GM12878 (cell line): ENCODE results near the gene CCDC54. TPM values are rescaled to one million over a fixed set of nuclear protein-coding genes. Genes with fewer than 3 reads are reported as not detected.

ENCODE experiments used
- ATAC-seq: fragments of 200-7000 bp; cut with Tn5 transposase; 3 replicates; pipeline ENCODE4 v1.9.1; 2020; ENCODE audit warnings: mild to moderate bottlenecking, moderate library complexity
- BruUV-seq: library from RNA; stranded (reverse); fragments of 400-500 nt; replicated peaks from 2 replicates; lab custom pipeline; 2021; lab: Mats Ljungman, UMichigan
- CTCF ChIA-PET: fragments of 300-600 bp; sonication (Branson Sonifier 250); formaldehyde crosslinking; extraction: SDS; loops from one replicate; lab custom pipeline; 2021; ENCODE audit warnings: inconsistent platforms; lab: Yijun Ruan, JAX
- POLR2A ChIA-PET: fragments of 350-600 bp; formaldehyde crosslinking; extraction: SDS; loops from one replicate; lab custom pipeline; 2021; ENCODE audit warnings: inconsistent platforms; lab: Charles Lee
- RAD21 ChIA-PET: fragments of 300-600 bp; sonication (Branson Sonifier 250); formaldehyde crosslinking; loops from one replicate; lab custom pipeline; 2023; ENCODE audit warnings: antibody characterized with exemption; ENCODE audit not compliant: unreplicated experiment; lab: Charles Lee
- SMC1A ChIA-PET: fragments of 300-600 bp; sonication (Branson Sonifier 250); formaldehyde crosslinking; loops from one replicate; lab custom pipeline; 2023; ENCODE audit not compliant: unreplicated experiment, uncharacterized antibody; lab: Charles Lee
- DNase-seq: peaks from one replicate; pipeline ENCODE4 v3.0.0-alpha.2; 2011; ENCODE audit warnings: low read depth, low spot score
- FAIRE-seq: peaks from 3 replicates; lab custom pipeline; 2011; peaks lifted over from hg19 to GRCh38; lab: Jason Lieb, UNC
- H2AFZ ChIP-seq: 2 replicates; pipeline ENCODE4 v1.6.0; 2011; ENCODE audit warnings: low read depth, low read length, control low read depth; ENCODE audit not compliant: control insufficient read depth
- H3K27ac ChIP-seq: 2 replicates; pipeline ENCODE4 v1.5.1; 2011; ENCODE audit warnings: control low read depth; ENCODE audit not compliant: control insufficient read depth, insufficient read depth
- H3K27me3 ChIP-seq, 2 experiments: replicated peaks in 1 of 2; 2 replicates each; pipeline versions ENCODE4 v1.6.0 to v1.6.1; 2011; ENCODE audit warnings: low read length in 1 of 2; ENCODE audit not compliant: control insufficient read depth in 2 of 2, insufficient read depth in 2 of 2
- H3K36me3 ChIP-seq, 2 experiments: 2 replicates each; pipeline ENCODE4 v1.5.1; 2011; ENCODE audit warnings: low read length in 1 of 2; ENCODE audit not compliant: control insufficient read depth in 2 of 2, insufficient read depth in 2 of 2
- H3K4me1 ChIP-seq: 2 replicates; pipeline ENCODE4 v1.6.1; 2011; ENCODE audit warnings: mild to moderate bottlenecking, low read length, moderate library complexity, mixed read lengths; ENCODE audit not compliant: control insufficient read depth, insufficient read depth
- H3K4me2 ChIP-seq: 2 replicates; pipeline ENCODE4 v1.6.0; 2011; ENCODE audit warnings: control low read depth; ENCODE audit not compliant: control insufficient read depth, insufficient read depth
- H3K4me3 ChIP-seq: fragments of 200-600 bp; sonication (generic); 2 replicates; pipeline ENCODE4 v1.5.1; 2016
- H3K79me2 ChIP-seq: 2 replicates; pipeline ENCODE4 v1.6.0; 2011; ENCODE audit warnings: low read length; ENCODE audit not compliant: control insufficient read depth, insufficient read depth
- H3K9ac ChIP-seq: 2 replicates; pipeline ENCODE4 v1.8.0; 2011; ENCODE audit warnings: low read length, control low read depth, mixed read lengths; ENCODE audit not compliant: control insufficient read depth, insufficient read depth
- H3K9me3 ChIP-seq: replicated peaks from 3 replicates; pipeline ENCODE4 v1.5.1; 2011; ENCODE audit warnings: mild to moderate bottlenecking, low read length; ENCODE audit not compliant: control insufficient read depth, insufficient read depth
- H4K20me1 ChIP-seq: 2 replicates; pipeline ENCODE4 v1.6.0; 2011; ENCODE audit not compliant: control insufficient read depth, insufficient read depth
- BCL11A ChIP-seq: IDR thresholded peaks from 2 replicates; pipeline ENCODE4 v1.6.1; 2011; ENCODE audit warnings: low read depth, low read length
- ELK1 ChIP-seq: IDR thresholded peaks from 2 replicates; pipeline ENCODE4 v1.6.1; 2012; ENCODE audit warnings: low read depth, low read length, improper control_type of control experiment
- JUNB ChIP-seq: IDR thresholded peaks from 2 replicates; pipeline ENCODE4 v1.6.1; 2016; ENCODE audit warnings: antibody characterized with exemption, mild to moderate bottlenecking
- NBN ChIP-seq: fragments of 450-650 bp; IDR thresholded peaks from 2 replicates; pipeline ENCODE4 v1.6.1; 2016
- RAD51 ChIP-seq: fragments of 450-650 bp; IDR thresholded peaks from 2 replicates; pipeline ENCODE4 v1.6.1; 2016; ENCODE audit warnings: moderate library complexity, mild to moderate bottlenecking, inconsistent platforms
- RBBP5 ChIP-seq: fragments of 200-600 bp; sonication (generic); conservative IDR thresholded peaks from 2 replicates; pipeline ENCODE4 v1.6.1; 2016
- SIN3A ChIP-seq: IDR thresholded peaks from 2 replicates; pipeline ENCODE4 v1.6.1; 2012; ENCODE audit warnings: low read depth, low read length, improper control_type of control experiment
- SMAD5 ChIP-seq: IDR thresholded peaks from 2 replicates; pipeline ENCODE4 v1.6.1; 2016; ENCODE audit warnings: antibody characterized with exemption, low read depth
- SMC3 ChIP-seq: IDR thresholded peaks from 2 replicates; pipeline ENCODE4 v1.6.1; 2011; ENCODE audit warnings: low read length, improper control_type of control experiment, borderline replicate concordance
- SREBF1 ChIP-seq: IDR thresholded peaks from 2 replicates; pipeline ENCODE4 v1.6.1; 2012; ENCODE audit warnings: mild to moderate bottlenecking, low read length
- SREBF2 ChIP-seq: IDR thresholded peaks from 2 replicates; pipeline ENCODE4 v1.6.1; 2012; ENCODE audit warnings: mild to moderate bottlenecking, low read length
- STAT1 ChIP-seq: fragments of 450-650 bp; conservative IDR thresholded peaks from 2 replicates; pipeline ENCODE4 v1.6.1; 2014; ENCODE audit warnings: antibody characterized with exemption, mild to moderate bottlenecking
- TARDBP ChIP-seq: IDR thresholded peaks from 2 replicates; pipeline ENCODE4 v1.6.1; 2016; ENCODE audit warnings: borderline replicate concordance
- TCF3 ChIP-seq: IDR thresholded peaks from 2 replicates; pipeline ENCODE4 v1.6.1; 2012; ENCODE audit warnings: low read depth, mild to moderate bottlenecking, low read length, borderline replicate concordance; ENCODE audit not compliant: insufficient read depth
- WRNIP1 ChIP-seq: IDR thresholded peaks from 2 replicates; pipeline ENCODE4 v1.6.1; 2011; ENCODE audit warnings: low read depth, low read length, improper control_type of control experiment, borderline replicate concordance
- WGBS: methylation state at CpG from one replicate; pipeline ENCODE4 v1.1.6; 2016; ENCODE audit warnings: low lambda C conversion rate; ENCODE audit not compliant: insufficient replicate concordance, insufficient coverage; ENCODE audit errors: missing lambda C conversion rate; 5-methylcytosine and 5-hydroxymethylcytosine counted together
- in situ Hi-C: fragments of 300-500 bp; cut with MboI; formaldehyde crosslinking; loops from 9 replicates; pipeline ENCODE4 v1.14.3; 2018; ENCODE audit warnings: mixed read lengths
- intact Hi-C: fragments of 100-400 bp; cut with micrococcal nuclease; formaldehyde crosslinking; loops from one replicate; pipeline ENCODE4 v1.14.2; 2022; ENCODE audit not compliant: unreplicated experiment
- polyA plus RNA-seq, 11 experiments: library from polyadenylated mRNA; depleted of rRNA in 4 of 11; unstranded in 6 of 11; stranded (reverse) in 5 of 11; fragments of >200 nt; fragmentation: Nextera tagmentation in 4 of 11; fragmentation: Illumina TruSeq in 1 of 11; extraction: Ambion mirVana in 4 of 11; extraction: Trizol in 1 of 11; gene quantifications; 1 replicate in 1 of 11; 2 replicates in 10 of 11; pipeline versions ENCODE4 v1.2.1 to v1.2.3, GENCODE V29; 2011 to 2016; ENCODE audit warnings: inconsistent platforms in 2 of 11, missing spikeins in 2 of 11, low read depth in 1 of 11
- total RNA-seq, 4 experiments: library from RNA; depleted of rRNA in 3 of 4; stranded (reverse); fragments of >200 nt in 3 of 4; fragmentation: Illumina TruSeq in 1 of 4; extraction: Trizol in 1 of 4; gene quantifications; 2 replicates each; pipeline versions ENCODE4 v1.2.1 to v1.2.3, GENCODE V29; 2013 to 2021

Gene CCDC54
- total and polyA plus RNA-seq, 10 of the 15 experiments (the other 5 are each of a cell fraction or from before 2014, with no cell fraction given) = not detected

- CTCF ChIA-PET = interaction anchor here (0.6 to 1.9 kb wide), 3 partner anchors 9 to 86 kb away, joined by 4 to 9 read pairs (median 7); no protein-coding TSS in a partner anchor
- Histone ChIP-seq H3K4me3 (no peak overlapping the region), H2AFZ (no peak overlapping the region), H3K27me3 (0 out of 4 replicates have a peak, but pooled peaks cover 0 to 1% of the 10 kb centered on the region in 2 experiments), H3K79me2 (no peaks in the 10 kb centered on the region), H3K4me2 (no peak overlapping the region), H3K27ac (no peak overlapping the region), H4K20me1 (no peaks in the 10 kb centered on the region), H3K4me1 (no peaks in the 10 kb centered on the region), H3K36me3 (no peaks in the 10 kb centered on the region), H3K9me3 (no peaks in the 10 kb centered on the region; the same call in 2 of the 3 replicates), H3K9ac (no peak overlapping the region)
- POLR2A ChIA-PET = interaction anchor here (0.6 kb wide), 1 partner anchor 123 kb away, joined by 3 read pairs; no protein-coding TSS in a partner anchor
- DNase-seq (no peak), ATAC-seq (no peak), FAIRE-seq (no peak)
- WGBS = 34% methylated on average over 3 of the region's 3 CpGs
- SMC1A ChIA-PET = interaction anchor here (1.6 kb wide), 1 partner anchor 128 kb away, joined by 3 read pairs; no protein-coding TSS in a partner anchor
- RAD21 ChIA-PET = no interaction called here
- intact Hi-C loops = no loop called here
- no peak for TF ChIP-seq WRNIP1
- no peak for TF ChIP-seq RAD51
- no peak for TF ChIP-seq SREBF2
- TF ChIP-seq SIN3A = no peak
- TF ChIP-seq SMC3 = no peak
- no peak for TF ChIP-seq JUNB
- TF ChIP-seq SMAD5 = no peak
- TF ChIP-seq ELK1 = no peak
- no peak for TF ChIP-seq RBBP5
- no peak for TF ChIP-seq TCF3
- no peak for TF ChIP-seq SREBF1
- no peak for TF ChIP-seq STAT1
- TF ChIP-seq NBN = no peak
- TF ChIP-seq BCL11A = no peak
- TF ChIP-seq TARDBP = no peak
- BruUV-seq = no TSS peak
- in situ Hi-C loops = no loop called here
Measured at GRCh38 chr3:107412376-107412775, 35.1 kb downstream of the CCDC54 start.
